ENCODE measurements around the gene PRPH2. TPM values are rescaled to one million over a fixed set of nuclear protein-coding genes. Genes with fewer than 3 reads are reported as not detected.

The PRPH2 gene
- total RNA-seq, 2 donors from 2014 or later = 0.27 to 3.3 TPM

DNA sequence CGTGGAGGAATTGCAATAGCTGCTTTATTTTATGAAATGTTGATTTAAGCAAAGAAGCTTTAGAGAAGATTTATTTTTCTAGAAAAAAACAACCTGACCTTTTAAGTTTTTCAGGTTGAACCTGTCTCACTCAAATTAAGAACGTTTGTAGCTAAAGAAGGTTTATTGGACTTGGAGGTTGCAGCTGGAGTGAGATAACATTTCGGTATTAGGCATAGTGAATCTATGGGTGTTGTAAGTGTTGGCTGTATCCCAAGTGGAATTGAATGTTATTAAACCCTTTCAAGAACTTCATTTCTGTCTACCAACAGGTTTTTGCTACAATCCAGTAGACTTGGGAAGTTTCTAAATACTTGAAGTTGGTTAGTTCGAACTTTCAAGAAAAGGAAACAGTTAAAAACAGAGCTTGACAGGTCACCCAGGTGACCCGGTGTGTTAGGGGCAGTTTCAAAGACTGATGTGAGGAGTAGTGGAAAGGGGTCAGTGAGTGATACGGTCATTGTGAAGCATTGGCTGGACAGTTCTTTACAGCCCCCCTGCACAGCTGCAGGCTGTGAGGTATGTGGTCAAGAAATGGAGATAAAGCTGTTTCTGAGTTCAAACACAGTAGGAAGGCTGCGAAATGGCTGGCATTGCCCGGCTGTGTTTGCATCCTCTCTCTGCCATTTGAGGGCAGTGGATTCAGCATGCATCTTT lies 26.0 kb upstream of the PRPH2 start:
- DNase-seq (ENCODE audit: low spot score) = no peak
- H3K27ac ChIP-seq = peak overlapping the region; percentile 96 to 97
- no peaks in the 10 kb centered on the region for H3K9me3 ChIP-seq
- no peaks in the 10 kb centered on the region for H3K27me3 ChIP-seq (replicated peaks; ENCODE audit: insufficient read depth)
- peak overlapping the region; percentile 51 to 81 for H3K4me3 ChIP-seq
- TF ChIP-seq, protein P1, sequence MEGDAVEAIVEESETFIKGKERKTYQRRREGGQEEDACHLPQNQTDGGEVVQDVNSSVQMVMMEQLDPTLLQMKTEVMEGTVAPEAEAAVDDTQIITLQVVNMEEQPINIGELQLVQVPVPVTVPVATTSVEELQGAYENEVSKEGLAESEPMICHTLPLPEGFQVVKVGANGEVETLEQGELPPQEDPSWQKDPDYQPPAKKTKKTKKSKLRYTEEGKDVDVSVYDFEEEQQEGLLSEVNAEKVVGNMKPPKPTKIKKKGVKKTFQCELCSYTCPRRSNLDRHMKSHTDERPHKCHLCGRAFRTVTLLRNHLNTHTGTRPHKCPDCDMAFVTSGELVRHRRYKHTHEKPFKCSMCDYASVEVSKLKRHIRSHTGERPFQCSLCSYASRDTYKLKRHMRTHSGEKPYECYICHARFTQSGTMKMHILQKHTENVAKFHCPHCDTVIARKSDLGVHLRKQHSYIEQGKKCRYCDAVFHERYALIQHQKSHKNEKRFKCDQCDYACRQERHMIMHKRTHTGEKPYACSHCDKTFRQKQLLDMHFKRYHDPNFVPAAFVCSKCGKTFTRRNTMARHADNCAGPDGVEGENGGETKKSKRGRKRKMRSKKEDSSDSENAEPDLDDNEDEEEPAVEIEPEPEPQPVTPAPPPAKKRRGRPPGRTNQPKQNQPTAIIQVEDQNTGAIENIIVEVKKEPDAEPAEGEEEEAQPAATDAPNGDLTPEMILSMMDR (IDR thresholded peaks at IDR 0.05) = no peak
- no peak for TF ChIP-seq POLR2A (IDR thresholded peaks at IDR 0.05)
- peaks cover 8% of the 10 kb centered on the region for H3K4me1 ChIP-seq (replicated peaks)
- H3K36me3 ChIP-seq = no peaks in the 10 kb centered on the region
- intact Hi-C loops (cut with DNase I) = loop anchor here (10.0 kb wide), 1 partner anchor 76 kb away; no protein-coding TSS in a partner anchor
- WGBS = 22% methylated on average over 8 of the region's 8 CpGs

GRCh38 chr6:42746463-42747391 lies 24.3 kb upstream of the PRPH2 start:
- peaks cover 8% of the 10 kb centered on the region for H3K4me1 ChIP-seq (replicated peaks)
- TF ChIP-seq POLR2A (IDR thresholded peaks at IDR 0.05) = peak; percentile 82
- peak; percentile 90 for TF ChIP-seq POLR2AphosphoS5 (IDR thresholded peaks at IDR 0.05)
- TF ChIP-seq, protein P1 (IDR thresholded peaks at IDR 0.05) = no peak
- H3K9me3 ChIP-seq = no peaks in the 10 kb centered on the region
- WGBS = under 1% methylated on average over 55 of the region's 55 CpGs
- H3K4me3 ChIP-seq = peak overlapping the region; percentile 51 to 81
- H3K27me3 ChIP-seq (replicated peaks; ENCODE audit: insufficient read depth) = no peaks in the 10 kb centered on the region
- peak; percentile 78 for DNase-seq (ENCODE audit: low spot score)
- H3K36me3 ChIP-seq = no peaks in the 10 kb centered on the region
- H3K27ac ChIP-seq = peak overlapping the region; percentile 96 to 97
- intact Hi-C loops (cut with DNase I) = loop anchor here (1.0 to 10.0 kb wide), 3 partner anchors 35 to 132 kb away; partner anchors contain the start of gene RPL7L1

GRCh38 chr6:42745640-42746462 lies 23.5 kb upstream of the PRPH2 start, which contains the start of gene TBCC:
TBCC (minus strand) TSS chr6:42746103; CDS start chr6:42746073, 30 bp downstream.
- TF ChIP-seq, protein P1 (IDR thresholded peaks at IDR 0.05) = no peak
- TF ChIP-seq POLR2A (IDR thresholded peaks at IDR 0.05) = peak; percentile 97
- peak; percentile 98 for TF ChIP-seq POLR2AphosphoS5 (IDR thresholded peaks at IDR 0.05)
- Histone ChIP-seq H3K4me1 (replicated peaks) (peaks cover 8% of the 10 kb centered on the region), H3K9me3 (no peaks in the 10 kb centered on the region), H3K36me3 (no peaks in the 10 kb centered on the region), H3K27ac (peak within 1 kb of the TSS; percentile 96 to 97), H3K4me3 (peak within 1 kb of the TSS; percentile 51 to 81), H3K27me3 (replicated peaks; ENCODE audit: insufficient read depth) (no peaks in the 10 kb centered on the region)
- under 1% methylated on average over 56 of the region's 57 CpGs for whole genome bisulfite sequencing
- peak; percentile 99 for DNase-seq (ENCODE audit: low spot score)
- intact Hi-C loops (cut with DNase I) = loop anchor here (1.0 to 10.0 kb wide), 3 partner anchors 35 to 133 kb away; partner anchors contain the start of gene RPL7L1

DNA sequence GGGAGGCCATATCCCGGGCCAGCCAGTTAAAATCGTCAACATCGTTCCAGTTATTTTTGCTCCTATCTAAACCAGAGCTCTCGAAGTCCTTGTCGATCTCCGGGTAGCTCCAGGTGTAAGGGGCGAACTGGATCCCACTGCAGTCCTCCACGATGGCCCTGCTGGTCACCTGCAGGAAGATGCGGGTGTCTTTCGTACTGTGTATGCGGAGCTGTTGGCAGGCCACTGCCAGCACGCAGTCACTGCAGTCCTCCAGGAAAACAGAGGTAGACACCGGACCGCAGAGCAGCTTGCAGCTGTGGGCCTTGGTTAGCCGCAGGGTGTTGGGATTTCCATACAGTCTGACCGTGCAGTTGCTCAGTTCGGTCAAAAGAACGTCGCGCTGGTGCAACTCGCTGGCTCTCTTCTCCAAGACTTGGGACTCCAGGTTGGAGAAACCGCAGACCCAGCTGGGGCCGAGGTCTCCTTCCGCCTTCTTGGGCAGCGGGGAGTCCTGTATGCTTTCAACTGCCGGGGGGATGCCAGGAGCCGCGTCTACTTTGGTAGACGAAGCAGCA lies 22.8 kb upstream of the PRPH2 start:
- intact Hi-C loops (cut with DNase I) = loop anchor here (10.0 kb wide), 1 partner anchor 80 kb away; no protein-coding TSS in a partner anchor
- Histone ChIP-seq H3K4me1 (replicated peaks) (peaks cover 8% of the 10 kb centered on the region), H3K27ac (peak overlapping the region; percentile 73 to 97), H3K36me3 (no peaks in the 10 kb centered on the region), H3K27me3 (replicated peaks; ENCODE audit: insufficient read depth) (no peaks in the 10 kb centered on the region), H3K4me3 (peak overlapping the region; percentile 51 to 81), H3K9me3 (no peaks in the 10 kb centered on the region)
- 2% methylated on average over 29 of the region's 29 CpGs for WGBS
- DNase-seq (ENCODE audit: low spot score) = no peak
- TF ChIP-seq, protein P1 (IDR thresholded peaks at IDR 0.05) = no peak
- TF ChIP-seq POLR2A (IDR thresholded peaks at IDR 0.05) (no peak), POLR2AphosphoS5 (IDR thresholded peaks at IDR 0.05) (no peak)
